Memory B cell (primary cell): Measurements from ENCODE around the gene SCLT1.

ENCODE experiments used
- ATAC-seq: fragments of 150-1000 bp; cut with Tn5 transposase; 2 replicates; pipeline ENCODE4 v1.10.0; 2021; ENCODE audit warnings: low read depth, mild to moderate bottlenecking, moderate library complexity
- DNase-seq, 2 donors: peaks; one replicate each; pipeline ENCODE4 v3.0.0; 2022; ENCODE audit warnings: low spot score in 2 of 2
- H3K27ac Mint-ChIP-seq: one replicate; pipeline ENCODE4 v1.8.0; 2022; ENCODE audit warnings: mild to moderate bottlenecking, moderate library complexity, mixed read lengths
- H3K27me3 Mint-ChIP-seq: one replicate; pipeline ENCODE4 v1.8.0; 2022; ENCODE audit warnings: mixed read lengths
- H3K36me3 Mint-ChIP-seq: one replicate; pipeline ENCODE4 v1.8.0; 2022; ENCODE audit warnings: mild to moderate bottlenecking, mixed read lengths
- H3K4me1 Mint-ChIP-seq: one replicate; pipeline ENCODE4 v1.8.0; 2022; ENCODE audit warnings: mixed read lengths
- H3K4me3 Mint-ChIP-seq: one replicate; pipeline ENCODE4 v1.8.0; 2022; ENCODE audit warnings: mild to moderate bottlenecking, moderate library complexity, mixed read lengths
- H3K9me3 Mint-ChIP-seq: one replicate; pipeline ENCODE4 v1.8.0; 2022; ENCODE audit warnings: mixed read lengths

The SCLT1 gene

GRCh38 chr4:128961405-128961804 lies 131.9 kb downstream of the SCLT1 start:
- no peaks in the 10 kb centered on the region for H3K27me3 Mint-ChIP-seq
- no peak overlapping the region for H3K4me3 Mint-ChIP-seq
- peaks cover 6% of the 10 kb centered on the region for H3K36me3 Mint-ChIP-seq
- peaks cover 11% of the 10 kb centered on the region for H3K4me1 Mint-ChIP-seq
- no peak for DNase-seq
- H3K27ac Mint-ChIP-seq: no peak overlapping the region
- no peak for ATAC-seq
- H3K9me3 Mint-ChIP-seq: no peaks in the 10 kb centered on the region

- peak; percentile 87 for ATAC-seq
- Mint-ChIP-seq H3K4me3 (no peak overlapping the region), H3K27me3 (no peaks in the 10 kb centered on the region), H3K36me3 (peaks cover 2% of the 10 kb centered on the region), H3K9me3 (no peaks in the 10 kb centered on the region), H3K27ac (peak overlapping the region; percentile 19), H3K4me1 (peaks cover 11% of the 10 kb centered on the region)
- peak in 1 of 2 donors; percentile 5 for DNase-seq
These were observed 135.1 kb downstream of the SCLT1 start for GRCh38 chr4:128958194-128958593.

- no peak overlapping the region for H3K27ac Mint-ChIP-seq
- ATAC-seq (no peak), DNase-seq (no peak)
- H3K27me3 Mint-ChIP-seq: no peaks in the 10 kb centered on the region
- H3K4me1 Mint-ChIP-seq: peaks cover 9% of the 10 kb centered on the region
- H3K9me3 Mint-ChIP-seq: no peaks in the 10 kb centered on the region
- H3K36me3 Mint-ChIP-seq: peaks cover 2% of the 10 kb centered on the region
- no peak overlapping the region for H3K4me3 Mint-ChIP-seq
These were observed 135.9 kb downstream of the SCLT1 start for GRCh38 chr4:128957459-128957858.

GRCh38 chr4:128955751-128956150 lies 137.6 kb downstream of the SCLT1 start:
- H3K27me3 Mint-ChIP-seq: no peaks in the 10 kb centered on the region
- H3K27ac Mint-ChIP-seq: no peak overlapping the region
- H3K4me3 Mint-ChIP-seq: no peak overlapping the region
- no peaks in the 10 kb centered on the region for H3K9me3 Mint-ChIP-seq
- DNase-seq: no peak
- ATAC-seq: no peak
- H3K36me3 Mint-ChIP-seq: peaks cover 11% of the 10 kb centered on the region
- peaks cover 8% of the 10 kb centered on the region for H3K4me1 Mint-ChIP-seq

- Mint-ChIP-seq H3K4me3 (no peak overlapping the region), H3K27ac (no peak overlapping the region), H3K36me3 (peaks cover 11% of the 10 kb centered on the region), H3K27me3 (no peaks in the 10 kb centered on the region), H3K4me1 (peaks cover 8% of the 10 kb centered on the region), H3K9me3 (no peaks in the 10 kb centered on the region)
- no peak for DNase-seq
- no peak for ATAC-seq
These were observed 138.4 kb downstream of the SCLT1 start for GRCh38 chr4:128954941-128955340.

- H3K4me3 Mint-ChIP-seq: no peak overlapping the region
- H3K27me3 Mint-ChIP-seq: no peaks in the 10 kb centered on the region
- H3K36me3 Mint-ChIP-seq: peaks cover 23% of the 10 kb centered on the region
- H3K4me1 Mint-ChIP-seq: no peaks in the 10 kb centered on the region
- ATAC-seq (no peak), DNase-seq (no peak)
- no peaks in the 10 kb centered on the region for H3K9me3 Mint-ChIP-seq
- H3K27ac Mint-ChIP-seq: no peak overlapping the region
These were observed 142.0 kb downstream of the SCLT1 start for GRCh38 chr4:128951316-128951715.

- ATAC-seq: no peak
- no peaks in the 10 kb centered on the region for H3K9me3 Mint-ChIP-seq
- H3K4me3 Mint-ChIP-seq: no peak overlapping the region
- H3K36me3 Mint-ChIP-seq: peaks cover 23% of the 10 kb centered on the region
- no peaks in the 10 kb centered on the region for H3K27me3 Mint-ChIP-seq
- no peaks in the 10 kb centered on the region for H3K4me1 Mint-ChIP-seq
- DNase-seq: no peak
- no peak overlapping the region for H3K27ac Mint-ChIP-seq
These were observed 142.5 kb downstream of the SCLT1 start for GRCh38 chr4:128950796-128951195.

GRCh38 chr4:128946916-128947315 lies 146.4 kb downstream of the SCLT1 start:
- no peak overlapping the region for H3K4me3 Mint-ChIP-seq
- peaks cover 37% of the 10 kb centered on the region for H3K36me3 Mint-ChIP-seq
- H3K27ac Mint-ChIP-seq: no peak overlapping the region
- no peaks in the 10 kb centered on the region for H3K4me1 Mint-ChIP-seq
- H3K27me3 Mint-ChIP-seq: no peaks in the 10 kb centered on the region
- H3K9me3 Mint-ChIP-seq: no peaks in the 10 kb centered on the region
- ATAC-seq (no peak), DNase-seq (no peak)

- ATAC-seq: no peak
- Mint-ChIP-seq H3K4me1 (no peaks in the 10 kb centered on the region), H3K9me3 (no peaks in the 10 kb centered on the region), H3K36me3 (peaks cover 35% of the 10 kb centered on the region), H3K27ac (no peak overlapping the region), H3K4me3 (no peak overlapping the region), H3K27me3 (no peaks in the 10 kb centered on the region)
- no peak for DNase-seq
These were observed 150.7 kb downstream of the SCLT1 start for GRCh38 chr4:128942607-128943006.

GRCh38 chr4:128940971-128941370 lies 152.4 kb downstream of the SCLT1 start:
- ATAC-seq: no peak
- no peaks in the 10 kb centered on the region for H3K27me3 Mint-ChIP-seq
- H3K27ac Mint-ChIP-seq: no peak overlapping the region
- no peak for DNase-seq
- peaks cover 28% of the 10 kb centered on the region for H3K36me3 Mint-ChIP-seq
- H3K4me3 Mint-ChIP-seq: no peak overlapping the region
- no peaks in the 10 kb centered on the region for H3K9me3 Mint-ChIP-seq
- H3K4me1 Mint-ChIP-seq: no peaks in the 10 kb centered on the region

- no peak for ATAC-seq
- Mint-ChIP-seq H3K9me3 (peaks cover 5% of the 10 kb centered on the region), H3K4me1 (peaks cover 4% of the 10 kb centered on the region), H3K36me3 (peaks cover 24% of the 10 kb centered on the region), H3K27ac (no peak overlapping the region), H3K4me3 (no peak overlapping the region), H3K27me3 (no peaks in the 10 kb centered on the region)
- no peak for DNase-seq
These were observed 163.3 kb downstream of the SCLT1 start for GRCh38 chr4:128930051-128930450.

- H3K27ac Mint-ChIP-seq: no peak overlapping the region
- no peak for DNase-seq
- ATAC-seq: no peak
- peaks cover 20% of the 10 kb centered on the region for H3K36me3 Mint-ChIP-seq
- H3K9me3 Mint-ChIP-seq: peaks cover 3% of the 10 kb centered on the region
- H3K27me3 Mint-ChIP-seq: no peaks in the 10 kb centered on the region
- no peak overlapping the region for H3K4me3 Mint-ChIP-seq
- no peaks in the 10 kb centered on the region for H3K4me1 Mint-ChIP-seq
These were observed 168.4 kb downstream of the SCLT1 start for GRCh38 chr4:128924951-128925350.

- no peak overlapping the region for H3K4me3 Mint-ChIP-seq
- H3K36me3 Mint-ChIP-seq: peaks cover 13% of the 10 kb centered on the region
- ATAC-seq: no peak
- H3K9me3 Mint-ChIP-seq: no peaks in the 10 kb centered on the region
- H3K27me3 Mint-ChIP-seq: no peaks in the 10 kb centered on the region
- H3K4me1 Mint-ChIP-seq: peaks cover 14% of the 10 kb centered on the region
- no peak overlapping the region for H3K27ac Mint-ChIP-seq
- no peak for DNase-seq
These were observed 171.4 kb downstream of the SCLT1 start for GRCh38 chr4:128921954-128922353.

GRCh38 chr4:128917781-128918180 lies 175.6 kb downstream of the SCLT1 start:
- Mint-ChIP-seq H3K27me3 (no peaks in the 10 kb centered on the region), H3K27ac (peak overlapping the region; percentile 74), H3K4me3 (no peak overlapping the region), H3K9me3 (no peaks in the 10 kb centered on the region), H3K36me3 (peaks cover 7% of the 10 kb centered on the region), H3K4me1 (peaks cover 21% of the 10 kb centered on the region)
- ATAC-seq (peak; percentile 69), DNase-seq (peak in 1 of 2 donors; percentile 17)

- ATAC-seq (peak; percentile 92), DNase-seq (peak; percentile 26 to 59)
- peaks cover 7% of the 10 kb centered on the region for H3K36me3 Mint-ChIP-seq
- peak overlapping the region; percentile 58 for H3K27ac Mint-ChIP-seq
- peak overlapping the region; percentile 32 for H3K4me3 Mint-ChIP-seq
- H3K27me3 Mint-ChIP-seq: no peaks in the 10 kb centered on the region
- H3K4me1 Mint-ChIP-seq: peaks cover 21% of the 10 kb centered on the region
- no peaks in the 10 kb centered on the region for H3K9me3 Mint-ChIP-seq
These were observed 176.5 kb downstream of the SCLT1 start for GRCh38 chr4:128916832-128917231.
